ENCODE measurements around the gene AK4. TPM values are rescaled to one million over a fixed set of nuclear protein-coding genes. Genes with fewer than 3 reads are reported as not detected.
A peak's percentile ranks its signal among the peaks of the same experiment; 100 is the strongest.
"Not testable (repeated sequence)": the region's sequence is repeated elsewhere in the genome, so short reads cannot be mapped to it uniquely, and the experiment has no call there.

The AK4 gene
- total RNA-seq, 1 experiment from 2014 or later: 180 TPM

- H3K4me1 Mint-ChIP-seq: peaks cover 62% of the 10 kb centered on the region
- H3K27ac Mint-ChIP-seq; ATAC-seq; DNase-seq (ENCODE audit: low spot score); H3K36me3 Mint-ChIP-seq; H3K9me3 Mint-ChIP-seq; POLR2A ChIA-PET; H3K4me3 Mint-ChIP-seq: not testable (repeated sequence)
- CTCF ChIA-PET: interaction anchor here (0.9 kb wide), 1 partner anchor 65 kb away, joined by 3 read pairs; no protein-coding TSS in a partner anchor
- TF ChIP-seq HMGA2 (CRISPR knock-in tag; IDR thresholded peaks at IDR 0.05): peak; percentile 26; the same call in 1 of the 2 replicates
- peaks cover 13% of the 10 kb centered on the region for H3K27me3 Mint-ChIP-seq (ENCODE audit: low read depth)
Measured at GRCh38 chr1:65143112-65143658, 4.8 kb upstream of the AK4 start.

- peaks cover 13% of the 10 kb centered on the region for H3K27me3 Mint-ChIP-seq (ENCODE audit: low read depth)
- H3K36me3 Mint-ChIP-seq: peaks cover 4% of the 10 kb centered on the region; the same call in 1 of the 2 replicates
- DNase-seq (ENCODE audit: low spot score): no peak
- ChIA-PET POLR2A (no interaction called here), CTCF (no interaction called here)
- no peaks in the 10 kb centered on the region for H3K9me3 Mint-ChIP-seq
- peak overlapping the region; percentile 91 for H3K27ac Mint-ChIP-seq
- peak overlapping the region; percentile 82 for H3K4me3 Mint-ChIP-seq
- H3K4me1 Mint-ChIP-seq: peaks cover 60% of the 10 kb centered on the region
- no peak for ATAC-seq
- no peak for TF ChIP-seq RELA (CRISPR knock-in tag; IDR thresholded peaks at IDR 0.05; ENCODE audit: borderline replicate concordance)
- TF ChIP-seq, protein P1, sequence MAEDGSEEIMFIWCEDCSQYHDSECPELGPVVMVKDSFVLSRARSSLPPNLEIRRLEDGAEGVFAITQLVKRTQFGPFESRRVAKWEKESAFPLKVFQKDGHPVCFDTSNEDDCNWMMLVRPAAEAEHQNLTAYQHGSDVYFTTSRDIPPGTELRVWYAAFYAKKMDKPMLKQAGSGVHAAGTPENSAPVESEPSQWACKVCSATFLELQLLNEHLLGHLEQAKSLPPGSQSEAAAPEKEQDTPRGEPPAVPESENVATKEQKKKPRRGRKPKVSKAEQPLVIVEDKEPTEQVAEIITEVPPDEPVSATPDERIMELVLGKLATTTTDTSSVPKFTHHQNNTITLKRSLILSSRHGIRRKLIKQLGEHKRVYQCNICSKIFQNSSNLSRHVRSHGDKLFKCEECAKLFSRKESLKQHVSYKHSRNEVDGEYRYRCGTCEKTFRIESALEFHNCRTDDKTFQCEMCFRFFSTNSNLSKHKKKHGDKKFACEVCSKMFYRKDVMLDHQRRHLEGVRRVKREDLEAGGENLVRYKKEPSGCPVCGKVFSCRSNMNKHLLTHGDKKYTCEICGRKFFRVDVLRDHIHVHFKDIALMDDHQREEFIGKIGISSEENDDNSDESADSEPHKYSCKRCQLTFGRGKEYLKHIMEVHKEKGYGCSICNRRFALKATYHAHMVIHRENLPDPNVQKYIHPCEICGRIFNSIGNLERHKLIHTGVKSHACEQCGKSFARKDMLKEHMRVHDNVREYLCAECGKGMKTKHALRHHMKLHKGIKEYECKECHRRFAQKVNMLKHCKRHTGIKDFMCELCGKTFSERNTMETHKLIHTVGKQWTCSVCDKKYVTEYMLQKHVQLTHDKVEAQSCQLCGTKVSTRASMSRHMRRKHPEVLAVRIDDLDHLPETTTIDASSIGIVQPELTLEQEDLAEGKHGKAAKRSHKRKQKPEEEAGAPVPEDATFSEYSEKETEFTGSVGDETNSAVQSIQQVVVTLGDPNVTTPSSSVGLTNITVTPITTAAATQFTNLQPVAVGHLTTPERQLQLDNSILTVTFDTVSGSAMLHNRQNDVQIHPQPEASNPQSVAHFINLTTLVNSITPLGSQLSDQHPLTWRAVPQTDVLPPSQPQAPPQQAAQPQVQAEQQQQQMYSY (CRISPR knock-in tag; IDR thresholded peaks at IDR 0.05): no peak
- no peak for TF ChIP-seq IRF1 (CRISPR knock-in tag; IDR thresholded peaks at IDR 0.05)
- no peak for TF ChIP-seq TEAD4 (CRISPR knock-in tag; IDR thresholded peaks at IDR 0.05)
- TF ChIP-seq CTCF (IDR thresholded peaks at IDR 0.05): no peak
- TF ChIP-seq, protein P2, sequence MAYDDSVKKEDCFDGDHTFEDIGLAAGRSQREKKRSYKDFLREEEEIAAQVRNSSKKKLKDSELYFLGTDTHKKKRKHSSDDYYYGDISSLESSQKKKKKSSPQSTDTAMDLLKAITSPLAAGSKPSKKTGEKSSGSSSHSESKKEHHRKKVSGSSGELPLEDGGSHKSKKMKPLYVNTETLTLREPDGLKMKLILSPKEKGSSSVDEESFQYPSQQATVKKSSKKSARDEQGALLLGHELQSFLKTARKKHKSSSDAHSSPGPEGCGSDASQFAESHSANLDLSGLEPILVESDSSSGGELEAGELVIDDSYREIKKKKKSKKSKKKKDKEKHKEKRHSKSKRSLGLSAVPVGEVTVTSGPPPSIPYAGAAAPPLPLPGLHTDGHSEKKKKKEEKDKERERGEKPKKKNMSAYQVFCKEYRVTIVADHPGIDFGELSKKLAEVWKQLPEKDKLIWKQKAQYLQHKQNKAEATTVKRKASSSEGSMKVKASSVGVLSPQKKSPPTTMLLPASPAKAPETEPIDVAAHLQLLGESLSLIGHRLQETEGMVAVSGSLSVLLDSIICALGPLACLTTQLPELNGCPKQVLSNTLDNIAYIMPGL (CRISPR knock-in tag; IDR thresholded peaks at IDR 0.05): 0 out of 2 replicates have a peak, but pooled peaks have one; percentile 13
- TF ChIP-seq ZNF263 (CRISPR knock-in tag; IDR thresholded peaks at IDR 0.05; ENCODE audit: low read depth): no peak
- TF ChIP-seq, protein P3, sequence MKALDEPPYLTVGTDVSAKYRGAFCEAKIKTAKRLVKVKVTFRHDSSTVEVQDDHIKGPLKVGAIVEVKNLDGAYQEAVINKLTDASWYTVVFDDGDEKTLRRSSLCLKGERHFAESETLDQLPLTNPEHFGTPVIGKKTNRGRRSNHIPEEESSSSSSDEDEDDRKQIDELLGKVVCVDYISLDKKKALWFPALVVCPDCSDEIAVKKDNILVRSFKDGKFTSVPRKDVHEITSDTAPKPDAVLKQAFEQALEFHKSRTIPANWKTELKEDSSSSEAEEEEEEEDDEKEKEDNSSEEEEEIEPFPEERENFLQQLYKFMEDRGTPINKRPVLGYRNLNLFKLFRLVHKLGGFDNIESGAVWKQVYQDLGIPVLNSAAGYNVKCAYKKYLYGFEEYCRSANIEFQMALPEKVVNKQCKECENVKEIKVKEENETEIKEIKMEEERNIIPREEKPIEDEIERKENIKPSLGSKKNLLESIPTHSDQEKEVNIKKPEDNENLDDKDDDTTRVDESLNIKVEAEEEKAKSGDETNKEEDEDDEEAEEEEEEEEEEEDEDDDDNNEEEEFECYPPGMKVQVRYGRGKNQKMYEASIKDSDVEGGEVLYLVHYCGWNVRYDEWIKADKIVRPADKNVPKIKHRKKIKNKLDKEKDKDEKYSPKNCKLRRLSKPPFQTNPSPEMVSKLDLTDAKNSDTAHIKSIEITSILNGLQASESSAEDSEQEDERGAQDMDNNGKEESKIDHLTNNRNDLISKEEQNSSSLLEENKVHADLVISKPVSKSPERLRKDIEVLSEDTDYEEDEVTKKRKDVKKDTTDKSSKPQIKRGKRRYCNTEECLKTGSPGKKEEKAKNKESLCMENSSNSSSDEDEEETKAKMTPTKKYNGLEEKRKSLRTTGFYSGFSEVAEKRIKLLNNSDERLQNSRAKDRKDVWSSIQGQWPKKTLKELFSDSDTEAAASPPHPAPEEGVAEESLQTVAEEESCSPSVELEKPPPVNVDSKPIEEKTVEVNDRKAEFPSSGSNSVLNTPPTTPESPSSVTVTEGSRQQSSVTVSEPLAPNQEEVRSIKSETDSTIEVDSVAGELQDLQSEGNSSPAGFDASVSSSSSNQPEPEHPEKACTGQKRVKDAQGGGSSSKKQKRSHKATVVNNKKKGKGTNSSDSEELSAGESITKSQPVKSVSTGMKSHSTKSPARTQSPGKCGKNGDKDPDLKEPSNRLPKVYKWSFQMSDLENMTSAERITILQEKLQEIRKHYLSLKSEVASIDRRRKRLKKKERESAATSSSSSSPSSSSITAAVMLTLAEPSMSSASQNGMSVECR (CRISPR knock-in tag; IDR thresholded peaks at IDR 0.05; ENCODE audit: borderline replicate concordance): 0 out of 2 replicates have a peak, but pooled peaks have one; percentile 13
- no peak for TF ChIP-seq ATF1 (CRISPR knock-in tag; IDR thresholded peaks at IDR 0.05)
- no peak for TF ChIP-seq ESRRA (CRISPR knock-in tag; IDR thresholded peaks at IDR 0.05; ENCODE audit: borderline replicate concordance)
- TF ChIP-seq, protein P4, sequence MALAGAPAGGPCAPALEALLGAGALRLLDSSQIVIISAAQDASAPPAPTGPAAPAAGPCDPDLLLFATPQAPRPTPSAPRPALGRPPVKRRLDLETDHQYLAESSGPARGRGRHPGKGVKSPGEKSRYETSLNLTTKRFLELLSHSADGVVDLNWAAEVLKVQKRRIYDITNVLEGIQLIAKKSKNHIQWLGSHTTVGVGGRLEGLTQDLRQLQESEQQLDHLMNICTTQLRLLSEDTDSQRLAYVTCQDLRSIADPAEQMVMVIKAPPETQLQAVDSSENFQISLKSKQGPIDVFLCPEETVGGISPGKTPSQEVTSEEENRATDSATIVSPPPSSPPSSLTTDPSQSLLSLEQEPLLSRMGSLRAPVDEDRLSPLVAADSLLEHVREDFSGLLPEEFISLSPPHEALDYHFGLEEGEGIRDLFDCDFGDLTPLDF (CRISPR knock-in tag; IDR thresholded peaks at IDR 0.05): no peak
- TF ChIP-seq ZNF232 (CRISPR knock-in tag; IDR thresholded peaks at IDR 0.05): no peak
- TF ChIP-seq FOXP1 (CRISPR knock-in tag; IDR thresholded peaks at IDR 0.05; ENCODE audit: borderline replicate concordance): no peak
- no peak for TF ChIP-seq ZNF423 (CRISPR knock-in tag; IDR thresholded peaks at IDR 0.05)
- no peak for TF ChIP-seq ZNF396 (CRISPR knock-in tag; IDR thresholded peaks at IDR 0.05; ENCODE audit: borderline replicate concordance)
- no peak for TF ChIP-seq NR1H2 (CRISPR knock-in tag; IDR thresholded peaks at IDR 0.05)
- no peak for TF ChIP-seq KAT7 (CRISPR knock-in tag; IDR thresholded peaks at IDR 0.05; ENCODE audit: borderline replicate concordance)
Measured at GRCh38 chr1:65146908-65147423, 1.0 kb upstream of the AK4 start.
